Muscle layer of colon (tissue), 2 donors: ENCODE measurements around the gene VMP1.
A peak's percentile ranks its signal among the peaks of the same experiment; 100 is the strongest.

Source experiments
- H3K27ac ChIP-seq: one replicate; pipeline ENCODE4 v1.7.0; 2013; ENCODE audit warnings: low read depth, mild to moderate bottlenecking, low read length, moderate library complexity
- H3K27me3 ChIP-seq, 2 donors: one replicate each; pipeline ENCODE4 v1.7.0; 2013; ENCODE audit warnings: low read length in 2 of 2, mild to moderate bottlenecking in 2 of 2; ENCODE audit not compliant: insufficient read depth in 2 of 2, control insufficient read depth in 1 of 2
- H3K36me3 ChIP-seq: one replicate; pipeline ENCODE4 v1.7.0; 2013; ENCODE audit warnings: mild to moderate bottlenecking, low read length; ENCODE audit not compliant: insufficient read depth
- H3K4me1 ChIP-seq: one replicate; pipeline ENCODE4 v1.7.0; 2013; ENCODE audit warnings: mild to moderate bottlenecking, low read length; ENCODE audit not compliant: insufficient read depth
- H3K4me3 ChIP-seq, 2 donors: one replicate each; pipeline ENCODE4 v1.7.0; 2013; ENCODE audit warnings: low read length in 2 of 2, low read depth in 1 of 2, mild to moderate bottlenecking in 1 of 2, moderate library complexity in 1 of 2
- H3K9ac ChIP-seq: one replicate; pipeline ENCODE4 v1.7.0; 2013; ENCODE audit warnings: low read length
- H3K9me3 ChIP-seq: one replicate; pipeline ENCODE4 v1.7.0; 2013; ENCODE audit warnings: mild to moderate bottlenecking, low read length
- donor health status: abdominal sarcoma.
- donor health status: Adenocarcinoma of cecum.

Gene VMP1

GRCh38 chr17:59712862-59713261 lies 5.4 kb downstream of the VMP1 start:
- no peaks in the 10 kb centered on the region for H3K27me3 ChIP-seq
- no peak overlapping the region for H3K27ac ChIP-seq
- H3K36me3 ChIP-seq = no peaks in the 10 kb centered on the region
- H3K9me3 ChIP-seq = no peaks in the 10 kb centered on the region
- no peak overlapping the region for H3K4me3 ChIP-seq
- H3K4me1 ChIP-seq = peaks cover 20% of the 10 kb centered on the region
- H3K9ac ChIP-seq = no peak overlapping the region

DNA sequence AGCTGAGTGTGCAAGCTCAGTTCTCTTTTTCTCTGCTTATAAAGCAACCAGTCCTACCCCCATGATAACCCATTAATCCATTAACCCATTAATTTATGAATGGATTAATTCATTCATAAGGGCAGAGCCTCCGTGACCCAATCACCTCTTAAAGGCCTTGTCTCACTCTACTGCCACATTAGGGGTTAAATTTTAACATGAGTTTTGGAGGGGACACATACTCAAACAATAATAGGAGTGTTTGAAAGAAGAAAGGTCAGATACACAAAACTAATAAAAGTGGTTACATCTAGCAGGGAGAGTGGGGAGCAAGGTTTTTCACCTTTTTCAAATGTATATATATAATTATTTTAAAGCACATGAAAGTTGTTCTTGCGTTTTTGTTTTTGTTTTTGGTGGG lies 6.8 kb downstream of the VMP1 start:
- H3K4me1 ChIP-seq = peaks cover 10% of the 10 kb centered on the region
- no peak overlapping the region for H3K4me3 ChIP-seq
- no peak overlapping the region for H3K9ac ChIP-seq
- H3K36me3 ChIP-seq = no peaks in the 10 kb centered on the region
- no peaks in the 10 kb centered on the region for H3K27me3 ChIP-seq
- no peak overlapping the region for H3K27ac ChIP-seq
- H3K9me3 ChIP-seq = no peaks in the 10 kb centered on the region

DNA sequence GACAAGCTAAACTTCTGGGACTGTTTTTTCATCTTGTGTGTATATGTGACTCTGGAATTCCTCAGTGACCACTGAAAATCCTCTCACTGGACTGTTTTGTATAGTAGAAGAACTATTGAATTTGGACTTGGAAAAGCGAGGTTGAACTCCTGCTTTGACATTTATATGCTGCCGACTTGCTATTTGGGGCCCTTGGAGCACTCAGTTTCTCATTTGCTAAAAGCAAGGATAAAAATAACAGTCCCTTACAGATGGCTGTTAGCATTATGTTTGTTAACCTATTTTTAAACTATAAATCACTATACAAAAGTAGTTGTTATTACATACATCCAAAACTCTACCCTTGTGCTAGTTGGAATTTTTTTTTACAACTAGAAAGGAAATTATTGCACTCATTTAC lies 9.0 kb downstream of the VMP1 start:
- H3K27ac ChIP-seq = no peak overlapping the region
- peak overlapping the region in 1 of 2 donors; percentile 19 for H3K4me3 ChIP-seq
- no peaks in the 10 kb centered on the region for H3K9me3 ChIP-seq
- H3K36me3 ChIP-seq = no peaks in the 10 kb centered on the region
- no peak overlapping the region for H3K9ac ChIP-seq
- peaks cover 10% of the 10 kb centered on the region for H3K4me1 ChIP-seq
- H3K27me3 ChIP-seq = no peaks in the 10 kb centered on the region

GRCh38 chr17:59719526-59719925 lies 12.1 kb downstream of the VMP1 start:
- Histone ChIP-seq H3K27me3 (no peaks in the 10 kb centered on the region), H3K27ac (no peak overlapping the region), H3K9ac (no peak overlapping the region), H3K4me3 (no peak overlapping the region), H3K9me3 (no peaks in the 10 kb centered on the region), H3K36me3 (no peaks in the 10 kb centered on the region), H3K4me1 (peaks cover 16% of the 10 kb centered on the region)

DNA sequence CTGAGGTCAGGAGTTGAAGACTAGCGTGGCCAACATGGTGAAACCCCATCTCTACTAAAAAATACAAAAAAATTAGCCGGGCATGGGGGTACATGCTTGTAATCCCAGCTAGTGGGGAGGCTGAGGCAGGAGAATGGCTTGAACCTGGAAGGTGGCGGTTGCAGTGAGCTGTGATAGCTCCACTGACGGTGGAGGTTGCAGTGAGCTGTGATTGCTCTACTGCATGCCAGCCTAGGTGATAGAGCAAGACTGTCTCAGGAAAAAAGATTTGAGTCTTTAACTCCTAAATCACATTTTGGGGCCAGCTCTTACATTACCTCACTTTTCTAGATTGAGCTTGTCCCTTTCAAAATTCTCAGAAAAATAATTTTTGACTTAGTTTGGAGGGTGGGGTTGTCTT lies 15.2 kb downstream of the VMP1 start:
- no peak overlapping the region for H3K9ac ChIP-seq
- H3K36me3 ChIP-seq = no peaks in the 10 kb centered on the region

DNA sequence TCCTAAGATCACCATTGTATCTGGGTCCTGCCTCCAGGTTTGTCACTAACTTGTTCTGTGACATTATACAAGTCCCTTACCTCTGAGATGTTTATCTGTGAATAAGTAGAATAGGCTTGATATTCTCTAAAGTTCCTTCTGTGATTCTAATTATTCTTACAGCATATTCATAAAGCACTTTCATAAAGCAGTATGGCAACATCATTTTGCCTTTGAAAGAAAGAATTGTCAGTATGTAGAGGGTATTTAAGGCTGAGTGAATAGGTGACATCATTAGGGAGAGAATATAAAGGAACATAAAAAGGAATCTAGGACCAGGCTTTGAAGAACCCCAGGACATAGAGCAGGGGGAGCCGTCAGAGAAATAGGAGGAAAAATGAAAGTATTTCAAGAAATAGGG lies 15.6 kb downstream of the VMP1 start:
- peaks cover 6% of the 10 kb centered on the region for H3K4me1 ChIP-seq

More for the DNA sequence above, 15.2 kb downstream of the VMP1 start:
- Histone ChIP-seq H3K4me1 (peaks cover 6% of the 10 kb centered on the region), H3K4me3 (no peak overlapping the region), H3K27ac (no peak overlapping the region), H3K9me3 (no peaks in the 10 kb centered on the region), H3K27me3 (no peaks in the 10 kb centered on the region)

GRCh38 chr17:59723607-59724006 lies 16.2 kb downstream of the VMP1 start:
- Histone ChIP-seq H3K36me3 (no peaks in the 10 kb centered on the region), H3K27me3 (no peaks in the 10 kb centered on the region), H3K9ac (no peak overlapping the region), H3K9me3 (no peaks in the 10 kb centered on the region), H3K4me3 (no peak overlapping the region), H3K27ac (no peak overlapping the region), H3K4me1 (peaks cover 6% of the 10 kb centered on the region)

More for the DNA sequence above, 15.6 kb downstream of the VMP1 start:
- H3K27ac ChIP-seq = no peak overlapping the region
- no peaks in the 10 kb centered on the region for H3K9me3 ChIP-seq
- H3K27me3 ChIP-seq = no peaks in the 10 kb centered on the region
- H3K9ac ChIP-seq = no peak overlapping the region
- no peaks in the 10 kb centered on the region for H3K36me3 ChIP-seq
- H3K4me3 ChIP-seq = no peak overlapping the region

DNA sequence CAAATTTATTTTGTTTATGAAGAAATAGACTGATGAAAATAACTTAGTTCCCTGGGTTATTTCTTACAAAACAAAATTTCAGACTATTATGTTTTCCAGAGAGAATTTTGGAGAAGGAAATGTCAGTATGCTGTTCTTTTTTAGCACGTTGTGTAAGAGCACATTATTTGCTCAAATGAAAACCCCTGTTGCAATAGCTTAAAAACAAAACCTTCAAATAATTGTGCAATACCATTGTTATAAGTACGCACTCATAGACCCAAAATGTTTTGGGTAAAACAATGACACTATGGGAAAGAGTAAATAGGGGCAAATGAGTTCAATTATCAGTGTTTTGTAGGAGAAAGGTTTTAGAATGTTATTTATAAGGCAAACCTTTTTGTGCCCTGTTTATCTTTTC lies 18.2 kb downstream of the VMP1 start:
- Histone ChIP-seq H3K36me3 (no peaks in the 10 kb centered on the region), H3K4me1 (peaks cover 6% of the 10 kb centered on the region), H3K9me3 (no peaks in the 10 kb centered on the region), H3K27me3 (no peaks in the 10 kb centered on the region), H3K9ac (no peak overlapping the region), H3K4me3 (no peak overlapping the region), H3K27ac (no peak overlapping the region)

- Histone ChIP-seq H3K4me1 (peaks cover 3% of the 10 kb centered on the region), H3K4me3 (no peak overlapping the region), H3K9me3 (no peaks in the 10 kb centered on the region), H3K27ac (no peak overlapping the region), H3K27me3 (no peaks in the 10 kb centered on the region), H3K36me3 (peaks cover 3% of the 10 kb centered on the region), H3K9ac (no peak overlapping the region)
These were observed 20.5 kb downstream of the VMP1 start for GRCh38 chr17:59727817-59728533.

DNA sequence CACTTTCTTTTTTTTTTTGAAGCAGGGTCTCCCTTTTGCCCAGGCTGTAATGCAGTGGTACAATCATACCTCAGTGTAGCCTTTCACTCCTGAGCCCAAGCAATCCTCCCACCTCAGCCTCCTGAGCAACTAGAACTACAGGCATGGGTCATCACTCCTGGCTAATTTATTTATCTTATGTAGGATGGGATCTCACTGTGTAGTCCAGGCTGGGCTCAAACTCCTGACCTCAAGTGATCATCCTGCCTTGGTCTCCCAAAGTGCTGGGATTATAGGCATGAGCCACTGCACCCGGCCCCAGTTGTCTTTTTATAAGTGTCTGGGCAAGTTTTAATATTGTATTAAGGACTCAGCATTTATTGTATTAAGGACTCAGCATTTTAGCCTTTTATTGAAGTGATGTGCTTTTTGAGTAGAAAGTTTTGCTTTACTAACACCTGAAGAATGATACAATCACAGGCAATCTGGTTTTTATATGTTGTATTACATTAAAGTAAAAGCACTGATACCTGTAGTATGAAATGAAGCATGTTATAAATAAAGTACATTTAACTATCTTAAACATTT lies 22.9 kb downstream of the VMP1 start:
- Histone ChIP-seq H3K9me3 (no peaks in the 10 kb centered on the region), H3K4me3 (no peak overlapping the region), H3K27me3 (no peaks in the 10 kb centered on the region), H3K36me3 (peaks cover 8% of the 10 kb centered on the region), H3K9ac (no peak overlapping the region), H3K27ac (no peak overlapping the region), H3K4me1 (no peaks in the 10 kb centered on the region)

- Histone ChIP-seq H3K27ac (no peak overlapping the region), H3K4me1 (no peaks in the 10 kb centered on the region), H3K36me3 (peaks cover 15% of the 10 kb centered on the region), H3K4me3 (no peak overlapping the region), H3K9me3 (no peaks in the 10 kb centered on the region), H3K9ac (no peak overlapping the region), H3K27me3 (no peaks in the 10 kb centered on the region)
These were observed 26.2 kb downstream of the VMP1 start for GRCh38 chr17:59733697-59734096.

- no peaks in the 10 kb centered on the region for H3K4me1 ChIP-seq
- no peak overlapping the region for H3K9ac ChIP-seq
- H3K9me3 ChIP-seq = no peaks in the 10 kb centered on the region
- H3K27me3 ChIP-seq = no peaks in the 10 kb centered on the region
- H3K36me3 ChIP-seq = peaks cover 15% of the 10 kb centered on the region
- H3K27ac ChIP-seq = no peak overlapping the region
- no peak overlapping the region for H3K4me3 ChIP-seq
These were observed 26.8 kb downstream of the VMP1 start for GRCh38 chr17:59734226-59734625.
